ENCODE measurements around the gene CRY2.

CRY2 gene

GRCh38 chr11:45913514-45913913 lies 66.2 kb downstream of the CRY2 start:
- TF ChIP-seq CTCF (IDR thresholded peaks at IDR 0.05; ENCODE audit: low read depth, low read length), result no peak
- no peak overlapping the region for H3K4me3 ChIP-seq (replicated peaks in 1 of 2; ENCODE audit: low read depth in 2 of 2, low read length in 2 of 2)
- no peak for DNase-seq (ENCODE audit: low read depth in 2 of 2)

GRCh38 chr11:45913942-45914635 lies 66.8 kb downstream of the CRY2 start:
- no peak overlapping the region for H3K4me3 ChIP-seq (replicated peaks in 1 of 2; ENCODE audit: low read depth in 2 of 2, low read length in 2 of 2)
- DNase-seq (ENCODE audit: low read depth in 2 of 2), result no peak
- no peak for TF ChIP-seq CTCF (IDR thresholded peaks at IDR 0.05; ENCODE audit: low read depth, low read length)

GRCh38 chr11:45915446-45915845 lies 68.2 kb downstream of the CRY2 start:
- H3K4me3 ChIP-seq (replicated peaks in 1 of 2; ENCODE audit: low read depth in 2 of 2, low read length in 2 of 2), result no peak overlapping the region
- no peak for TF ChIP-seq CTCF (IDR thresholded peaks at IDR 0.05; ENCODE audit: low read depth, low read length)
- no peak for DNase-seq (ENCODE audit: low read depth in 2 of 2)

GRCh38 chr11:45917286-45917622 lies 70.0 kb downstream of the CRY2 start:
- peak in 1 of 2 donors; percentile 9 for DNase-seq (ENCODE audit: low read depth in 2 of 2)
- peak overlapping the region; percentile 63 to 94 for H3K4me3 ChIP-seq (replicated peaks in 1 of 2; ENCODE audit: low read depth in 2 of 2, low read length in 2 of 2)

GRCh38 chr11:45917623-45918330 lies 70.5 kb downstream of the CRY2 start, which contains the start of gene PEX16:
Gene PEX16 (minus strand): TSS chr11:45917877. CDS start chr11:45917811, 66 bp downstream.
- TF ChIP-seq CTCF (IDR thresholded peaks at IDR 0.05; ENCODE audit: low read depth, low read length), result no peak
- DNase-seq (ENCODE audit: low read depth in 2 of 2), result peak; percentile 100

More at GRCh38 chr11:45917286-45917622, 70.0 kb downstream of the CRY2 start:
- TF ChIP-seq CTCF (IDR thresholded peaks at IDR 0.05; ENCODE audit: low read depth, low read length), result no peak

GRCh38 chr11:45918331-45918941 lies 71.2 kb downstream of the CRY2 start:
- DNase-seq (ENCODE audit: low read depth in 2 of 2), result peak; percentile 70 to 77
- no peak for TF ChIP-seq CTCF (IDR thresholded peaks at IDR 0.05; ENCODE audit: low read depth, low read length)

More at GRCh38 chr11:45917623-45918330, 70.5 kb downstream of the CRY2 start, which contains the start of gene PEX16:
- peak within 1 kb of the TSS; percentile 63 to 94 for H3K4me3 ChIP-seq (replicated peaks in 1 of 2; ENCODE audit: low read depth in 2 of 2, low read length in 2 of 2)

More at GRCh38 chr11:45918331-45918941, 71.2 kb downstream of the CRY2 start:
- H3K4me3 ChIP-seq (replicated peaks in 1 of 2; ENCODE audit: low read depth in 2 of 2, low read length in 2 of 2), result peak overlapping the region; percentile 63 to 94

Measured in cardiac fibroblast (primary cell).